Stomach (tissue), 9 donors: ENCODE data around the gene WDR27. TPM values are rescaled to one million over a fixed set of nuclear protein-coding genes. Genes with fewer than 3 reads are reported as not detected.
"Not testable (repeated sequence)": the region's sequence is repeated elsewhere in the genome, so short reads cannot be mapped to it uniquely, and the experiment has no call there.

Experiments
- DNase-seq, 2 donors: peaks; one replicate each; pipeline versions ENCODE4 v3.0.0 to v3.0.0-alpha.2; 2013 to 2019
- H3K27ac ChIP-seq, 5 donors: fragments of 200-600 bp in 4 of 5; sonication (generic) in 4 of 5; one replicate each; pipeline ENCODE4 v1.5.1; 2013 to 2019; ENCODE audit warnings: mild to moderate bottlenecking in 1 of 5, moderate library complexity in 1 of 5
- H3K27me3 ChIP-seq, 3 donors: fragments of 200-600 bp; sonication (generic); one replicate each; pipeline ENCODE4 v1.5.1; 2017 to 2019; ENCODE audit warnings: mixed run types in 1 of 3
- H3K36me3 ChIP-seq, 4 donors: fragments of 200-600 bp; sonication (generic); 1 replicate in 3 of 4; 2 replicates in 1 of 4; pipeline ENCODE4 v1.5.1; 2016 to 2019
- H3K4me1 ChIP-seq, 4 donors: fragments of 200-600 bp; sonication (generic); one replicate each; pipeline ENCODE4 v1.5.1; 2016 to 2019
- H3K4me3 ChIP-seq, 4 donors: fragments of 200-600 bp; sonication (generic) in 3 of 4; one replicate each; pipeline ENCODE4 v1.5.1; 2016 to 2019; ENCODE audit warnings: mild to moderate bottlenecking in 1 of 4
- H3K9me3 ChIP-seq, 4 donors: fragments of 200-600 bp; sonication (generic); one replicate each; pipeline ENCODE4 v1.5.1; 2016 to 2019
- EP300 ChIP-seq: sonication (generic); formaldehyde crosslinking; IDR thresholded peaks from one replicate; pipeline ENCODE4 v1.6.1; 2017; ENCODE audit warnings: antibody characterized with exemption
- POLR2A ChIP-seq, 4 donors: fragments of 450-650 bp; IDR thresholded peaks; one replicate each; pipeline ENCODE4 v1.6.1; 2016; ENCODE audit warnings: antibody characterized with exemption in 4 of 4, control low read depth in 2 of 4, mild to moderate bottlenecking in 1 of 4, moderate library complexity in 1 of 4
- POLR2AphosphoS5 ChIP-seq, 3 donors: sonication (generic); formaldehyde crosslinking; IDR thresholded peaks; one replicate each; pipeline ENCODE4 v1.6.1; 2016; ENCODE audit warnings: antibody characterized with exemption in 3 of 3
- WGBS, 5 donors: extraction: QIAGEN DNeasy Blood & Tissue Kit in 3 of 5; methylation state at CpG; one replicate each; pipeline versions ENCODE4 v1.1.5 to v1.1.7; 2013 to 2018; 5-methylcytosine and 5-hydroxymethylcytosine counted together
- intact Hi-C: fragments of 100-400 bp; cut with DNase I; formaldehyde crosslinking; loops from one replicate; pipeline ENCODE4 v1.15.1; 2023; ENCODE audit warnings: low total_unique reads
- polyA plus RNA-seq, 3 donors: library from polyadenylated mRNA; stranded (reverse); fragments of 200-250 nt; gene quantifications; one replicate each; pipeline ENCODE4 v1.2.3, GENCODE V29; 2013
- total RNA-seq, 5 donors: library from RNA; depleted of rRNA; stranded (reverse); fragments of >200 nt; gene quantifications; one replicate each; pipeline versions ENCODE4 v1.1.0 to v1.2.3, GENCODE V29; 2014 to 2016
- TF ChIP-seq, protein P1 (sequence below), 7 experiments: fragments of 450-650 bp in 4 of 7; fragments of 200-600 bp in 3 of 7; sonication (generic) in 3 of 7; IDR thresholded peaks; one replicate each; pipeline ENCODE4 v1.5.1; 2016 to 2019; ENCODE audit warnings: antibody characterized with exemption in 7 of 7, control low read depth in 2 of 7, mild to moderate bottlenecking in 1 of 7
- donor health status: healthy with polysubstance abuse.
- donor health status: Bipolar disorder and iron deficiency.
- donor health status: healthy.

WDR27 gene
- total and polyA plus RNA-seq, 8 donors: 4.9 to 271 (median 39.9) TPM

DNA sequence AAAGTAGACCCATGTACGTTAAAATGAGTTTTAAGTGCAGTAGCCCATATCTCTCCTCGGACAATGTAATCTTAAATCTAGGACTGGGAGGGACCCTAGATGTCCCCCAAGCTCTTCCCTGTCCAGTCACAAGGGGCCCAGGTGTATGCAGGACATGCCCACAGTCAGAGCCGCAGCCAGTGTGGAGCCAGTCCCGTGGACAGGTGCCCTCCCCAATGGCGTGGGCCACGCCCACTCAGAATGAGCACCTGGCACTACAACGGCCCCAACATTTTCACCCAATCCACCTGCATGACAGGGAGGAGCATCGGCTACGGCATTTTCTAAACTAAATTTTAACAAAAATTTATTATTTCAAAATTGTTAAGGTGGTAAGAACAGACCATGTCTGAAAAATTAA, 53.2 kb downstream of the WDR27 start:
- no peak overlapping the region for H3K4me3 ChIP-seq
- TF ChIP-seq POLR2A (IDR thresholded peaks at IDR 0.05) (no peak), POLR2AphosphoS5 (IDR thresholded peaks at IDR 0.05) (no peak), EP300 (no peak)
- TF ChIP-seq, protein P1, sequence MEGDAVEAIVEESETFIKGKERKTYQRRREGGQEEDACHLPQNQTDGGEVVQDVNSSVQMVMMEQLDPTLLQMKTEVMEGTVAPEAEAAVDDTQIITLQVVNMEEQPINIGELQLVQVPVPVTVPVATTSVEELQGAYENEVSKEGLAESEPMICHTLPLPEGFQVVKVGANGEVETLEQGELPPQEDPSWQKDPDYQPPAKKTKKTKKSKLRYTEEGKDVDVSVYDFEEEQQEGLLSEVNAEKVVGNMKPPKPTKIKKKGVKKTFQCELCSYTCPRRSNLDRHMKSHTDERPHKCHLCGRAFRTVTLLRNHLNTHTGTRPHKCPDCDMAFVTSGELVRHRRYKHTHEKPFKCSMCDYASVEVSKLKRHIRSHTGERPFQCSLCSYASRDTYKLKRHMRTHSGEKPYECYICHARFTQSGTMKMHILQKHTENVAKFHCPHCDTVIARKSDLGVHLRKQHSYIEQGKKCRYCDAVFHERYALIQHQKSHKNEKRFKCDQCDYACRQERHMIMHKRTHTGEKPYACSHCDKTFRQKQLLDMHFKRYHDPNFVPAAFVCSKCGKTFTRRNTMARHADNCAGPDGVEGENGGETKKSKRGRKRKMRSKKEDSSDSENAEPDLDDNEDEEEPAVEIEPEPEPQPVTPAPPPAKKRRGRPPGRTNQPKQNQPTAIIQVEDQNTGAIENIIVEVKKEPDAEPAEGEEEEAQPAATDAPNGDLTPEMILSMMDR (IDR thresholded peaks at IDR 0.05): no peak
- WGBS, 5 donors: 85 to 92% (median 89%) methylated on average over 9 of the region's 9 CpGs
- no peak overlapping the region for H3K27ac ChIP-seq
- no peaks in the 10 kb centered on the region for H3K27me3 ChIP-seq
- H3K36me3 ChIP-seq: peaks cover 0 to 26% (median 12%) of the 10 kb centered on the region in 4 donors
- no peaks in the 10 kb centered on the region for H3K9me3 ChIP-seq
- intact Hi-C loops: no loop called here
- peaks cover 0 to 2% (median 0%) of the 10 kb centered on the region in 4 donors for H3K4me1 ChIP-seq
- DNase-seq: no peak

DNA sequence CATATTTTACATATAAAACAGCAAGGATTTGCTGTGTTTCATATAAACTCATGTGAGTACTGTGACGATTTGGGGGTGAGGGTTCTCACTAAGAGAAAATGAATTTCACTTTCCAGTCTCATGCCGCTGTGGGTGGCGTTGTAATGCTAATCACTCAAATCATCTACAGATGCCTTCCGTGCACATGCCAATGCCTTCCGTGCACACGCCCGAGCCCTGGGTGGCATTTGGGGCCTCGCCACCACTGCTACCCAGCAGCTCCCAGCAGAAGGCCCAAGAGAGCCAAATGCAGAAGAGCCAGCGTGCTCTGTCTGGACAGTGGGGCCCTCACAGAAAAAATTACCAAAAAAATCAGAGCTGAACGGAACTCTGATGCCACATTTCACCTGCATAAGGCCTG, 53.7 kb downstream of the WDR27 start:
- Histone ChIP-seq H3K27me3 (no peaks in the 10 kb centered on the region), H3K4me1 (no peaks in the 10 kb centered on the region), H3K27ac (no peak overlapping the region), H3K4me3 (no peak overlapping the region), H3K36me3 (peaks cover 0 to 26% (median 12%) of the 10 kb centered on the region in 4 donors), H3K9me3 (no peaks in the 10 kb centered on the region)
- no peak for DNase-seq
- intact Hi-C loops: no loop called here
- TF ChIP-seq EP300 (no peak), POLR2A (IDR thresholded peaks at IDR 0.05) (no peak)
- TF ChIP-seq, protein P1 (IDR thresholded peaks at IDR 0.05): no peak
- WGBS, 5 donors: 90 to 96% (median 94%) methylated on average over 10 of the region's 10 CpGs

DNA sequence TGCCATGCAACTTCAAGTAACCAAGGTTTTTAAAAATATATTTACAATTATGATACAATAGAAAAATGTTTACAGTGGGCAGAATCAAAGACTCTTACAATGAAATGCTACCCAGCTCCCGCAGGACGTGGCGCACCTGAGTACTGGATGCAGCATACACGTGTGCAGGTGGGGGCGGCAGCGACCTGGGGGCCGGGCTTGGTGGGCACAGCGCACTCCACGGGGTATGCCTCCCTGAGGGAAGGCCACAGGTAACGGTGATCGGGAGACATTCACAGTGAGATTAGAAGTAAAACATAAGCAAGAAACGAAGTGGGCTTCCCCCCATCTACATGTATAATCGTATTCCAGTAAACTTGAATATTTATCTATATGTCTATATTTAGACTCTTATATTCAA, 54.2 kb downstream of the WDR27 start:
- 93 to 95% (median 93%) methylated on average over 13 of the region's 13 CpGs for WGBS, 5 donors
- H3K36me3 ChIP-seq: peaks cover 0 to 28% (median 12%) of the 10 kb centered on the region in 4 donors
- no peak overlapping the region for H3K27ac ChIP-seq
- DNase-seq: no peak
- H3K4me3 ChIP-seq: no peak overlapping the region
- no peaks in the 10 kb centered on the region for H3K27me3 ChIP-seq
- TF ChIP-seq EP300 (no peak), POLR2A (IDR thresholded peaks at IDR 0.05) (no peak), POLR2AphosphoS5 (IDR thresholded peaks at IDR 0.05) (no peak)
- TF ChIP-seq, protein P1 (IDR thresholded peaks at IDR 0.05): no peak
- H3K9me3 ChIP-seq: no peaks in the 10 kb centered on the region
- intact Hi-C loops: no loop called here
- H3K4me1 ChIP-seq: no peaks in the 10 kb centered on the region

GRCh38 chr6:169646906-169647567, 54.8 kb downstream of the WDR27 start:
- 87 to 91% (median 89%) methylated on average over 19 of the region's 19 CpGs for WGBS, 5 donors
- Histone ChIP-seq H3K27me3 (no peaks in the 10 kb centered on the region), H3K27ac (no peak overlapping the region), H3K4me1 (no peaks in the 10 kb centered on the region), H3K36me3 (peaks cover 0 to 33% (median 12%) of the 10 kb centered on the region in 4 donors), H3K4me3 (no peak overlapping the region), H3K9me3 (no peaks in the 10 kb centered on the region)
- intact Hi-C loops: no loop called here
- no peak for TF ChIP-seq POLR2A (IDR thresholded peaks at IDR 0.05)
- no peak for TF ChIP-seq POLR2AphosphoS5 (IDR thresholded peaks at IDR 0.05)
- no peak for TF ChIP-seq EP300
- TF ChIP-seq, protein P1 (IDR thresholded peaks at IDR 0.05): no peak
- DNase-seq: no peak

- H3K36me3 ChIP-seq: peaks cover 0 to 25% (median 6%) of the 10 kb centered on the region in 4 donors
- H3K4me1 ChIP-seq, intact Hi-C loops, H3K27ac ChIP-seq, H3K4me3 ChIP-seq, DNase-seq, H3K27me3 ChIP-seq, H3K9me3 ChIP-seq: not testable (repeated sequence)
- 90 to 98% (median 96%) methylated on average over 5 of the region's 5 CpGs for WGBS, 5 donors
Observed at GRCh38 chr6:169645459-169645858, 56.4 kb downstream of the WDR27 start.
